ENCODE measurements around the gene CLDN5.

- no peak for TF ChIP-seq EZH2 (IDR thresholded peaks at IDR 0.05)
- TF ChIP-seq CTCF (IDR thresholded peaks at IDR 0.05) = no peak
- TF ChIP-seq EZH2phosphoT487 (IDR thresholded peaks at IDR 0.05) = no peak
Measured at GRCh38 chr22:19473578-19473977, 50.6 kb downstream of the CLDN5 start.

All from neural progenitor cell (in vitro differentiated cells).